ENCODE data around the gene MUC5AC. TPM values are rescaled to one million over a fixed set of nuclear protein-coding genes. Genes with fewer than 3 reads are reported as not detected.

Gene MUC5AC
- total RNA-seq (not detected), polyA plus RNA-seq (not detected), total RNA-seq (2.8 reads per million, percentile 15 among the genes with 10 or more reads in this experiment)

- no peak for DNase-seq
- H3K27me3 ChIP-seq (ENCODE audit: control insufficient read depth in 2 of 2, insufficient read depth in 2 of 2, low read length in 2 of 2) = no peaks in the 10 kb centered on the region
- CTCF ChIA-PET = no interaction called here
- no peak within 1 kb of the TSS for H3K4me3 Mint-ChIP-seq
- no peaks in the 10 kb centered on the region for H3K4me1 Mint-ChIP-seq
- no peak for ATAC-seq
- POLR2A ChIA-PET = no interaction called here
- H3K36me3 ChIP-seq (ENCODE audit: control insufficient read depth in 2 of 3, insufficient read depth in 3 of 3, low read length in 3 of 3) = no peaks in the 10 kb centered on the region
- H3K4me1 ChIP-seq (ENCODE audit: control insufficient read depth in 2 of 2, insufficient read depth in 2 of 2, low read length in 2 of 2) = no peaks in the 10 kb centered on the region
- no peak within 1 kb of the TSS for H3K27ac Mint-ChIP-seq
- intact Hi-C loops (cut with micrococcal nuclease) = no loop called here
- no peaks in the 10 kb centered on the region for H3K9me3 ChIP-seq (ENCODE audit: control insufficient read depth in 2 of 3, low read length in 3 of 3)
- H3K4me3 ChIP-seq (ENCODE audit: low read length) = no peak within 1 kb of the TSS
- H3K9me3 Mint-ChIP-seq = peaks cover 0 to 2% (median 0%) of the 10 kb centered on the region in 11 donors
- peaks cover 0 to under 1% (median 0%) of the 10 kb centered on the region in 5 donors for H3K27me3 Mint-ChIP-seq
- no peaks in the 10 kb centered on the region for H3K36me3 Mint-ChIP-seq
- H3K27ac ChIP-seq (ENCODE audit: low read depth, low read length) = no peak within 1 kb of the TSS
Measured at GRCh38 chr11:1157645-1158591, at the start of gene MUC5AC. Gene MUC5AC, plus strand, starts transcription at chr11:1157953. Its CDS starts 47 bp downstream, at chr11:1158000.

- ChIA-PET CTCF (no interaction called here), POLR2A (no interaction called here)
- no peaks in the 10 kb centered on the region for H3K4me1 Mint-ChIP-seq
- H3K27ac ChIP-seq (ENCODE audit: low read depth, low read length) = no peak overlapping the region
- no peak for ATAC-seq
- H3K36me3 Mint-ChIP-seq = no peaks in the 10 kb centered on the region
- DNase-seq = no peak
- intact Hi-C loops (cut with micrococcal nuclease) = no loop called here
- H3K9me3 ChIP-seq (ENCODE audit: control insufficient read depth in 2 of 3, low read length in 3 of 3) = no peaks in the 10 kb centered on the region
- H3K27ac Mint-ChIP-seq = no peak overlapping the region
- H3K4me1 ChIP-seq (ENCODE audit: control insufficient read depth in 2 of 2, insufficient read depth in 2 of 2, low read length in 2 of 2) = no peaks in the 10 kb centered on the region
- no peaks in the 10 kb centered on the region for H3K36me3 ChIP-seq (ENCODE audit: control insufficient read depth in 2 of 3, insufficient read depth in 3 of 3, low read length in 3 of 3)
- no peak overlapping the region for H3K4me3 ChIP-seq (ENCODE audit: low read length)
- H3K27me3 ChIP-seq (ENCODE audit: control insufficient read depth in 2 of 2, insufficient read depth in 2 of 2, low read length in 2 of 2) = no peaks in the 10 kb centered on the region
- peak overlapping the region in 1 of 10 donors; percentile 23 for H3K4me3 Mint-ChIP-seq
- H3K27me3 Mint-ChIP-seq = no peaks in the 10 kb centered on the region
- peaks cover 0 to 6% (median 0%) of the 10 kb centered on the region in 11 donors for H3K9me3 Mint-ChIP-seq
Measured at GRCh38 chr11:1108246-1108900, 49.4 kb upstream of the MUC5AC start.

GRCh38 chr11:1109101-1109917, 48.4 kb upstream of the MUC5AC start:
- Histone ChIP-seq H3K27ac (ENCODE audit: low read depth, low read length) (no peak overlapping the region), H3K27me3 (ENCODE audit: control insufficient read depth in 2 of 2, insufficient read depth in 2 of 2, low read length in 2 of 2) (no peaks in the 10 kb centered on the region), H3K4me1 (ENCODE audit: control insufficient read depth in 2 of 2, insufficient read depth in 2 of 2, low read length in 2 of 2) (no peaks in the 10 kb centered on the region), H3K9me3 (ENCODE audit: control insufficient read depth in 2 of 3, low read length in 3 of 3) (no peaks in the 10 kb centered on the region), H3K36me3 (ENCODE audit: control insufficient read depth in 2 of 3, insufficient read depth in 3 of 3, low read length in 3 of 3) (no peaks in the 10 kb centered on the region), H3K4me3 (ENCODE audit: low read length) (no peak overlapping the region)
- CTCF ChIA-PET = no interaction called here
- ATAC-seq = no peak
- Mint-ChIP-seq H3K36me3 (no peaks in the 10 kb centered on the region), H3K27ac (no peak overlapping the region), H3K27me3 (no peaks in the 10 kb centered on the region), H3K4me3 (no peak overlapping the region), H3K4me1 (no peaks in the 10 kb centered on the region), H3K9me3 (peaks cover 0 to 6% (median 0%) of the 10 kb centered on the region in 11 donors)
- intact Hi-C loops (cut with micrococcal nuclease) = no loop called here
- POLR2A ChIA-PET = no interaction called here
- DNase-seq = peak in 1 of 9 donors; percentile 2

GRCh38 chr11:1109918-1110705, 47.6 kb upstream of the MUC5AC start:
- intact Hi-C loops (cut with micrococcal nuclease) = loop anchor here in 1 of 2 donors (10.0 kb wide), 1 partner anchor 405 kb away; no protein-coding TSS in a partner anchor
- H3K9me3 Mint-ChIP-seq = peaks cover 0 to 6% (median 0%) of the 10 kb centered on the region in 11 donors

GRCh38 chr11:1111545-1112212, 46.1 kb upstream of the MUC5AC start:
- CTCF ChIA-PET = no interaction called here
- Histone ChIP-seq H3K27me3 (ENCODE audit: control insufficient read depth in 2 of 2, insufficient read depth in 2 of 2, low read length in 2 of 2) (no peaks in the 10 kb centered on the region), H3K4me1 (ENCODE audit: control insufficient read depth in 2 of 2, insufficient read depth in 2 of 2, low read length in 2 of 2) (no peaks in the 10 kb centered on the region), H3K36me3 (ENCODE audit: control insufficient read depth in 2 of 3, insufficient read depth in 3 of 3, low read length in 3 of 3) (no peaks in the 10 kb centered on the region), H3K4me3 (ENCODE audit: low read length) (no peak overlapping the region), H3K27ac (ENCODE audit: low read depth, low read length) (no peak overlapping the region), H3K9me3 (ENCODE audit: control insufficient read depth in 2 of 3, low read length in 3 of 3) (no peaks in the 10 kb centered on the region)
- Mint-ChIP-seq H3K36me3 (no peaks in the 10 kb centered on the region), H3K4me3 (no peak overlapping the region), H3K4me1 (peaks cover 0 to 6% (median 0%) of the 10 kb centered on the region in 7 donors), H3K9me3 (peaks cover 0 to 6% (median 0%) of the 10 kb centered on the region in 11 donors), H3K27me3 (no peaks in the 10 kb centered on the region), H3K27ac (no peak overlapping the region)
- intact Hi-C loops (cut with micrococcal nuclease) = loop anchor here in 1 of 2 donors (10.0 kb wide), 1 partner anchor 403 kb away; no protein-coding TSS in a partner anchor
- POLR2A ChIA-PET = no interaction called here
- no peak for ATAC-seq
- no peak for DNase-seq

More at GRCh38 chr11:1109918-1110705, 47.6 kb upstream of the MUC5AC start:
- H3K9me3 ChIP-seq (ENCODE audit: control insufficient read depth in 2 of 3, low read length in 3 of 3) = no peaks in the 10 kb centered on the region
- ChIA-PET POLR2A (no interaction called here), CTCF (no interaction called here)
- Mint-ChIP-seq H3K36me3 (no peaks in the 10 kb centered on the region), H3K4me3 (no peak overlapping the region), H3K27me3 (no peaks in the 10 kb centered on the region), H3K27ac (no peak overlapping the region), H3K4me1 (peaks cover 0 to 6% (median 0%) of the 10 kb centered on the region in 7 donors)
- H3K36me3 ChIP-seq (ENCODE audit: control insufficient read depth in 2 of 3, insufficient read depth in 3 of 3, low read length in 3 of 3) = no peaks in the 10 kb centered on the region
- ATAC-seq = no peak
- peak in 1 of 9 donors; percentile 4 for DNase-seq
- no peaks in the 10 kb centered on the region for H3K4me1 ChIP-seq (ENCODE audit: control insufficient read depth in 2 of 2, insufficient read depth in 2 of 2, low read length in 2 of 2)
- no peaks in the 10 kb centered on the region for H3K27me3 ChIP-seq (ENCODE audit: control insufficient read depth in 2 of 2, insufficient read depth in 2 of 2, low read length in 2 of 2)
- H3K4me3 ChIP-seq (ENCODE audit: low read length) = no peak overlapping the region
- H3K27ac ChIP-seq (ENCODE audit: low read depth, low read length) = no peak overlapping the region

All from naive thymus-derived CD4-positive, alpha-beta T cell (primary cell).